ENCODE data around the gene FAM174B.

DNA sequence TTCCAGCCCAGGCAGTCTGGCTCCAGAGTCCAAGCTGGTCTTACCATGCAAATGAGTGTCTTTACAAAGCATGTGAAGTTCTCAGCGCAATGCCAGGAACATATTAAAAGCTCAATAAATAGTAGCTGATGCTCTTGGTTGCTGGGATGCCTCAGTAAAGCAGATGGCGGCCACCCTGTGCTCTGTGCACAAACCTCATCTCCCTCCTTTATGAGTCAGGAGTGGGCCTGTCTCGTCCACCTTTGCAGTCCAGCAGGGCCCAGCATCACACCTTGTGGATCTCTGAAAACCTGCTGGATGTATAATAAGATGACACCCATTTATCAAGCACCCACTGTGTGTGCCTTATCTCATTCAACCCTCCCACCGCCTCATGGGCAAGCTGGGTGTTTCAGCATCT is 42.7 kb downstream of the FAM174B start:
- TF ChIP-seq CTCF (IDR thresholded peaks at IDR 0.05) (no peak), POLR2A (IDR thresholded peaks at IDR 0.05) (no peak)
